Inflammatory macrophage treated with lipopolysaccharide for 1 hour (primary cell): ENCODE measurements around the gene ANKRD36B.
"Not testable (repeated sequence)": the region's sequence is repeated elsewhere in the genome, so short reads cannot be mapped to it uniquely, and the experiment has no call there.

Experiments used
- DNase-seq, 2 donors: peaks; one replicate each; pipeline ENCODE4 v3.0.0-alpha.2; 2020 to 2022

Gene ANKRD36B

GRCh38 chr2:97548536-97548935 is 41.1 kb downstream of the ANKRD36B start:
- DNase-seq: not testable (repeated sequence)

GRCh38 chr2:97546711-97547110 is 43.0 kb downstream of the ANKRD36B start:
- DNase-seq: no peak

- DNase-seq: not testable (repeated sequence)
Measured at GRCh38 chr2:97544911-97545310, 44.8 kb downstream of the ANKRD36B start.

- not testable (repeated sequence) for DNase-seq
Measured at GRCh38 chr2:97525904-97526303, 63.8 kb downstream of the ANKRD36B start.

GRCh38 chr2:97523816-97524215 is 65.9 kb downstream of the ANKRD36B start:
- DNase-seq: not testable (repeated sequence)

- DNase-seq: not testable (repeated sequence)
Measured at GRCh38 chr2:97522916-97523555, 66.6 kb downstream of the ANKRD36B start.

- not testable (repeated sequence) for DNase-seq
Measured at GRCh38 chr2:97495651-97496050, 94.0 kb downstream of the ANKRD36B start.

GRCh38 chr2:97490141-97490540 is 99.5 kb downstream of the ANKRD36B start:
- DNase-seq: not testable (repeated sequence)
